ENCODE data around the gene MYBPHL.

The MYBPHL gene

DNA sequence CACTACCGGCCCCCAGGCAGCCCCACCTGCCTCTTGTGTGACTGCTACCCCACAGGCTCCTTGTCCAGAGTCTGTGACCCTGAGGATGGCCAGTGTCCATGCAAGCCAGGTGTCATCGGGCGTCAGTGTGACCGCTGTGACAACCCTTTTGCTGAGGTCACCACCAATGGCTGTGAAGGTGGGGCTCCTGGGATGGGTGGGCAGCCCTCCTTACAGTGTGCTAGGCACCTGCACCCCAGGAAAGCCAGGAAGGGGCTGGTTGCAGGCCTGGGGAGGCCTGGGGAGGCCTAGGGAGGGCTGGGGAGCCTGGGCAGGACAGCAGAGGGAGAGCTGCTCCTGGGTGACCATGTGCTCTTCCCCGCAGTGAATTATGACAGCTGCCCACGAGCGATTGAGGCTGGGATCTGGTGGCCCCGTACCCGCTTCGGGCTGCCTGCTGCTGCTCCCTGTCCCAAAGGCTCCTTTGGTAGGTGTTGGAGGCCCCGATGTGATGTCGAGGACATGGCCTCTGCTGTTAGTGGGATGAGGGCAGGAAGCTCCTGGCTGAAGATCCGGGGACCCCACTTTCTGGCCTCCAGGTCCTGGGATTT lies 41.0 kb downstream of the MYBPHL start:
- no peak for DNase-seq (ENCODE audit: low read depth in 2 of 2)

DNA sequence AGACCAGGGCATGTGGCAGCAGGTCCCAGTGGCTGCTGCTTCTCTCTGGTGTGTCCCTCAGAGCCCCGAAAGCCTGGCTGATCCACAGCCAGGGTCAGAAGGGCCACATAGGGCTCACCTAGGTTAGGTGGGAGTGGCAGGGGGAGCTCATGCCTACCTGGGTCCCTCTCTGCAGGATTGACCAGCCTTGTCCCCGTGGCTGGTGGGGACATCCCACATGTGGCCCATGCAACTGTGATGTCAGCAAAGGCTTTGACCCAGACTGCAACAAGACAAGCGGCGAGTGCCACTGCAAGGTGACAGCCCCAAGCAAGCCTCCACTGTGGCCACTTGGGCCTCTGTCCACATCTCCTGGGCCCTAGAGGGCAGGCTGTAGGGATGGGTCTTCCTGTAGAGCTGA lies 41.8 kb downstream of the MYBPHL start:
- DNase-seq (ENCODE audit: low read depth in 2 of 2): no peak

DNA sequence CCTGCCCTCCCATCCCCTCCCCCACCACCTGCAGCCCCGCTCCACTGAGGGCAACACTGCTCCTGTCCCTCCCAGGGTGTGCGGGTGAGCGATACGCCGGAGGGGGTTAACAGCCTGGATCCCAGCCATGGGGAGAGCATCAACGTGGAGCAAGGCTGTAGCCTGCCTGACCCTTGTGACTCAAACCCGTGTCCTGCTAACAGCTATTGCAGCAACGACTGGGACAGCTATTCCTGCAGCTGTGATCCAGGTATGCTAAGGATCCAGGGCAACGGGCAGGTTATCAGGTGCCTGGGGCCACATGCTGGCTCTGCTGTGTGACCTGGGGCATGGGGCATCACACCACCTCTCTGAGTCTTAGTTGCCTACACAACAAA lies 42.4 kb downstream of the MYBPHL start:
- no peak for DNase-seq (ENCODE audit: low read depth in 2 of 2)

DNA sequence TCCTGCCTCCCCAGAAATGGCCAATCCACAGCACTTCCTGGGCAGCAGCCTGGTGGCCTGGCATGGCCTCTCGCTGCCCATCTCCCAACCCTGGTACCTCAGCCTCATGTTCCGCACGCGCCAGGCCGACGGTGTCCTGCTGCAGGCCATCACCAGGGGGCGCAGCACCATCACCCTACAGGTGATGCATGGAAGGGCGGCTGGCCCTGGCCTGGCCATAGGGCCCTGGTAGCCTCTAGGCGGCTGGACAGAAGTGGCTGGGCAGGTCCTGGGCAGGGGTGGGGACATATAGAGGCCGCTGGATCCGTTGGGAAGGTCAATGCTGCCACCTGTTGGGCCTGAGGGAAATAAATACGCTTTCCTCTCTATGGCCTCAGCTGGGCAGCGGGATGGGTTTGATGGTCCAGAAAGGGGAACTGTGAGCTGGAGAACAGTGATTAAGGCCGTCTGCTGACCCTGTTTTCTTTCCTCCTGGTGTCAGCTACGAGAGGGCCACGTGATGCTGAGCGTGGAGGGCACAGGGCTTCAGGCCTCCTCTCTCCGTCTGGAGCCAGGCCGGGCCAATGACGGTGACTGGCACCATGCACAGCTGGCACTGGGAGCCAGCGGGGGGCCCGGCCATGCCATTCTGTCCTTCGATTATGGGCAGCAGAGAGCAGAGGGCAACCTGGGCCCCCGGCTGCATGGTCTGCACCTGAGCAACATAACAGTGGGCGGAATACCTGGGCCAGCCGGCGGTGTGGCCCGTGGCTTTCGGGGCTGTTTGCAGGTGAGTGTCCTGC lies 43.0 kb downstream of the MYBPHL start:
- no peak for DNase-seq (ENCODE audit: low read depth in 2 of 2)

DNA sequence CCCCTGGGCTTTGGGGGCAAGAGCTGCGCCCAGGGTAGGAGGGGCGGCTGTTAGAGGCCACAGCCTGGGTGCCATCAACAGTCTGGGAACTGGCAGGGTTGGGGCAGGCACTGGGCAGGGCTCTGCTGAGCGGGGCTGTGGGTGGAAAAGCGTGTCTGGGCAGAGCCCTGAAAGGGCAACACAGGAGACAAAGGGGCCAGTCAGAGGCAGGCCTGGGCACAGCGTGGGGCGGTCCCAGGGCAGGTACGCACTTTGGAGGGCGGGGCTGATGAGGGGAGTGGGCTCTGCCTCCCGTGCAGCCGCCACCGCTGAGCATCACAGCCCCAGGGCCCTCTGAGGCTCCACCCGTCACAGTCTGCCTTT lies 43.6 kb downstream of the MYBPHL start:
- no peak for DNase-seq (ENCODE audit: low read depth in 2 of 2)

DNA sequence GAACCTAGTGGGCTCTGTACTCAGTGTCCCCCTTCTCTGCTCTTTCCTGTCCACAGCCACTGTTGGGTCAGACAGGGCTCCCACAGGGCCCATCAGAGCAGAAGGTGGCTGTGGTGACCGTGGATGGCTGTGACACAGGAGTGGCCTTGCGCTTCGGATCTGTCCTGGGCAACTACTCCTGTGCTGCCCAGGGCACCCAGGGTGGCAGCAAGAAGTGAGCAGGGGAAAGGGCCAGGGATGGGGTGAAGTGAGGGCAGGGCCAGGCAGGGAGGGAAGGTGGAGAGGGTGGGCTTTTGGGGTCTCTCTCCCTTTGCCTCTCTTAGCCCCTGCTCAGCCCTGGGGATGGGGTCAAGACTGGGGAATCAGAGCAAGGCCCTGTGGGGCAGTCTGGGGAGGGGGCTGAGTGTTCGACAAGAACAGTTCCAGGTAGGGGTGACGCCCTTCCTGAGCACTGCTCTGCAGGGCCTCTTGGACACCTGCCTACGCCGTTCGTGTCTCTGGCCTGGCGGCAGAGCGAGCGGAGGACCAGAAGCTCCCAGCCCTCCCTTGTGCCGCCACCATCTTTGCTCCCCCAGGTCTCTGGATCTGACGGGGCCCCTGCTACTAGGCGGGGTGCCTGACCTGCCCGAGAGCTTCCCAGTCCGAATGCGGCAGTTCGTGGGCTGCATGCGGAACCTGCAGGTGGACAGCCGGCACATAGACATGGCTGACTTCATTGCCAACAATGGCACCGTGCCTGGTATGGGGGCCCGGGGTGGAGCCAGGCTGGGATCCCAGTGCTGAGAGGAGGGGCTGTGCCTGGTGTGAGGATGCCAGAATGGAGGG lies 44.4 kb downstream of the MYBPHL start:
- DNase-seq (ENCODE audit: low read depth in 2 of 2): no peak

DNA sequence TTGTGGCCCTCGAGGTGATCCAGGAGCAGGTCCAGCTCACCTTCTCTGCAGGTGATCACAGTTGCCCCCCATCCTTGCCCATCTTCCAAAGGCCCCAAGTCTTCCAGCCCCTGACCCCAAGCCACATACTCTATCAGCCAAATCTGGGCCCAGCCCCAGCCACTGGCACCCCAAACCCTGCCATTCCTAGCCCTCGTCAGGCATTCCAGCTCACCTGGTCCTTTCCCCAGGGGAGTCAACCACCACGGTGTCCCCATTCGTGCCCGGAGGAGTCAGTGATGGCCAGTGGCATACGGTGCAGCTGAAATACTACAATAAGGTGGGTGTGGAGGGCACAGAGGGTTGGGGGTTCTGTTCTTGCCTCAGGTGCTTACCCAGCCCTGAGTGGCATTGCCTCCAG lies 45.2 kb downstream of the MYBPHL start:
- no peak for DNase-seq (ENCODE audit: low read depth in 2 of 2)

DNA sequence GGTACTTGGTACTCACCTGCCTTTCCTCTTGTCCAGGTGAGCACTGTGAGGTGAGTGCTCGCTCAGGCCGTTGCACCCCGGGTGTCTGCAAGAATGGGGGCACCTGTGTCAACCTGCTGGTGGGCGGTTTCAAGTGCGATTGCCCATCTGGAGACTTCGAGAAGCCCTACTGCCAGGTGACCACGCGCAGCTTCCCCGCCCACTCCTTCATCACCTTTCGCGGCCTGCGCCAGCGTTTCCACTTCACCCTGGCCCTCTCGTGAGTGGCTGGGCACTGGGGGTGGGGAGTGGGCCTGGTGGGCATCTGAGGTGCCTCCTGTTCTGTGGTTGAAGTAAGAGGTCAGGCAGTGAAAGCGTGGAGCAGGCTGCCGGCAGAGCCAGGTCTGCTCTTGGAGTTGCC lies 45.8 kb downstream of the MYBPHL start:
- no peak for DNase-seq (ENCODE audit: low read depth in 2 of 2)

DNA sequence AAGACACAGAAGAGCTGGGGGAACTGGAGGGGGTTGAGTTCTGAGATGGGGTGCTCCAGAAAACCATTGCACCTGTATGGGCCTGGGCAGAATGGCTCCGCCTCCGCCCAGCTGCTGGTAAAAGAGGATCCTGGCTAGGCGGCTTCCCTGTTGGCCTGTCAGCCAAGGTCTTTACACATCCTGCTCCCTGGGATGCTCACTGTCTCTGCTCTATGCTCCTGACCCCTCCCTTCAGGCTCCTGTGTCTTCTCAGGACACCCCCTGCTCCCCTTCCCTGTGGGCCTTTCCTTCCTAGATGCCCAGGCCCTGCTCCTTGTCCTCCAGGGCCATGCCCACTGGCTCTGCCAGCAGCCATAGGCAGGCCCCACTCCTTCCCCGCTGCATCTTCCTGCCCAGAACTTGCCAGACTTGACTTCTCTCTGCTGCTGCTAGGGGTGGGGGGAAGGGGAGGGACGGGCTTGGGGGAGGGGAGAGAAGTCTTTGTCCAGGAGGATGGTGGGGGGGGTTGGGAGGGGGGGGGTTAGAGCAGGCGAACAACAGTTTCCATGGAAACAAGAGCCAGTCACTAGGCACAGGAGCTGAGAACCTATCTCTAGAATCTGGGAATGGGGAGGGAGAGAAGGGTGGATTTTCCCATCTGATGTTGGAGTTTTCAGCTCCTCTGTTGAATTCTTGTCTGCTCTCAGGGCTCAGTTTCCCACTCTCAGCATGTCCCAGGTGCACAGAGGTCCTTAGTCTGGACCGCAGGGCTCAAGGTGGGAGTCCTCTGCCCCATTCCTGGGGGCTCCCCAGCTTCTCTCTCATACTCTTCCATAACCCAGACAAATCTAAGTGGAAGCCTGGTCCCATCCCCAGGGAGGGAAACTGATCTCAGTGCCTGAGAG lies 46.9 kb downstream of the MYBPHL start:
- DNase-seq (ENCODE audit: low read depth in 2 of 2): no peak

DNA sequence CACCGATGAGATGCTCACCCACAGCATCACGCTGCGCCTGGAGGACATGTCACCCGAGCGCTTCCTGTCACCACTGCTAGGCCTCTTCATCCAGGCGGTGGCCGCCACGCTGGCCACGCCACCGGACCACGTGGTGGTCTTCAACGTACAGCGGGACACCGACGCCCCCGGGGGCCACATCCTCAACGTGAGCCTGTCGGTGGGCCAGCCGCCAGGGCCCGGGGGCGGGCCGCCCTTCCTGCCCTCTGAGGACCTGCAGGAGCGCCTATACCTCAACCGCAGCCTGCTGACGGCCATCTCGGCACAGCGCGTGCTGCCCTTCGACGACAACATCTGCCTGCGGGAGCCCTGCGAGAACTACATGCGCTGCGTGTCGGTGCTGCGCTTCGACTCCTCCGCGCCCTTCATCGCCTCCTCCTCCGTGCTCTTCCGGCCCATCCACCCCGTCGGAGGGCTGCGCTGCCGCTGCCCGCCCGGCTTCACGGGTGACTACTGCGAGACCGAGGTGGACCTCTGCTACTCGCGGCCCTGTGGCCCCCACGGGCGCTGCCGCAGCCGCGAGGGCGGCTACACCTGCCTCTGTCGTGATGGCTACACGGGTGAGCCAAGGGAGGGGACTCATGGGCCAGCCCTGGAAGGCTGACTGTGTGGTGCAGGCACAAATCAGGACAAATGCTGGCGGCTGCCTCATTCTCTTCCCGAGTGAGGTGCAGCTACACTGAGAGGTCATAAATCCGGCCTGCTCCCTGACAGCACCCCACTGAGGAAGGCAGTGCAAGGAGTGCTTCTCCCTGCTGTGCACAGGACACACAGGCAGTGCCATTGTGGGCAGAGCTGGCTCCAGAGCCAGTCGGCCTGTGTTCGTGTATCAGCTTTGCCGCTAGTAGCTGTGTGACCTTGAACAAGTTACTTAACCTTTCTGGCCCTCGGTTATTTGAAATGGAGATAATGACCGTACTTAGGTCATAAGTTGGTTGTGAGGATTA lies 48.0 kb downstream of the MYBPHL start:
- no peak for DNase-seq (ENCODE audit: low read depth in 2 of 2)

DNA sequence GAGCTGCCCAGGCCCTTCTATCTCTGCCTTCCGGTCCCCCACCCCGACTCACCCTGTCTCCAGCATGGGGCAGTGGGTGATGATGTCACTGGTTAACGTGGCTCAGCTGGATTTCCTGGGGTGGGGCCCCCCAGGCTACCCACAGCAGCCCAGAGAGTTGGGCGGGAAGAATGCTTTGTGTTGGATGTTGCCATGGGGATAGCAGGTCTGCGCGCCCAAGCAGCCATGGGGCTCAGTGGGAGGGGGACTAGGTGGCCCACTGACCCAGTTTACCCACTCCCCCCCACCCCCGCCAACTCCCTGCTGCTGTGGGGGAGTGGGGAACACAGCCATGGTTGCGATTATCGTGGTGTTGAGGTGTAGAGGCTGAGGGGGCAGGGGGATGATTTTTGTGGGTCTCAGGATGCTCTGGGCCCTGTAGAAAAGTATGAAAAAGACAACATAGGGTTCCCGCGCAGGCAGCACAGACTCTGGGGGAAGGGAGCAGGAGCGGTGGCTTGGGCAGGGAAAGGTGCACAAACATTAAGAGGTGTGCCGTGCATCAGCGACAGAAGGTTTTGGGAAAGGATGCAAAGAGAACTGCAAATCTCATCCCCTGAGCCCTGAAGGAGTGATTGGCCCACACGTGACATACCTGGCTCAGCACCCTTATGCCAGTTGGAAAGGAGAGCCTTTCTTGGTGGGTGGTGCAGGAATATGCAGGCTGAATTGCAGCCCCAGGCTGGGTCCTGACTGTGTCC lies 49.0 kb downstream of the MYBPHL start:
- DNase-seq (ENCODE audit: low read depth in 2 of 2): no peak

DNA sequence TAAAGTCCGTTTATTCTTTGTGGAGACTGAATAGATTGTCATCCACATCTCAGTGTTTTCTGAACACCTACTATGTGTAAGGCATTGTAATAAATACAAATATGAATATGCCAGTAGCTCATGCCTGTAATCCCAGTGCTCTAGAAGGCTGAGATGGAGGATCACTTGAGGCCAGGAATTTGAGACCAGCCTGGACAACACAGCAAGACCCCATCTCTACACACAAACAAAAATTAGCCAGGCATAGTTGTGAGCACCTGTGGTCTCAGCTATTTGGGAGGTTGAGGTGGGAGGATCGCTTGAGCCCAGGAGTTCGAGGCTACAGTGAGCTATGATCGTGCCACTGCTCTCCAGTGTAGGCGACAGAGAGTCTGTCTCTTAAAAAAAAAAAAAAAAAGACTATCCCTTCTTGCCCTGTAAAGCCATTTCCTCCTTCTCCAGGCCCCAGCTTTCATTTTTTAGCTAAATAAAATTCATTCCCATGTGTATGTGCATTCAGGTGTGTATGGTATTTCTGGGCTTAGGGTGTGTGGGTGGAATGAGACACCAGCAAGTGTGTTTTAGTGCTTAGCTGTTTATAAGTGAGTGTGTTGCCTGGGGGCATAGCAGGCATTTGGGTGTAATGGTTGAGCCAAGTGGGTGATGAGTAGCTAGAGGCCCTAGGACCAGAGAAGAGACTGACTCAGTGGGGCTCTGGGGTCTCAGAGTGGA lies 49.7 kb downstream of the MYBPHL start:
- DNase-seq (ENCODE audit: low read depth in 2 of 2): no peak

DNA sequence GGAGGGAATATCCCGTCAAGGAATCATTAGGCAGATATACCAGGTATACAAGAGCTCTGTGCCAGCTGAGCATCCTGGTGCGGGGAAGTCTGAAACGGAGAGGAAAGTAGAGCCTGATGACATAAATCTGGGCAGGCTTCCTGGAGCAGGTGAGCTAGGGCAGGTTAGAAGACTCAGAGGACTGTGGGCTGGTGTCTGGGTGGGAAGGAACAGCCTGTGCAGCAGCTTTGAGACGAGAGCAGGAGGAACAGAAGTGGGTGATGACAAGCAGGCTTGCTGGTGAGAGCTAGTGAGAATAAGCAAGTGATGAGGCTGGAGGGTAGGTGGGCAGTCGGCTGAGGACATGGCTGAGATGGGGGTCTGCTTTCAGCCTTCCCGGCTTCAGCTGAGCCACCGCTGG lies 50.7 kb downstream of the MYBPHL start:
- no peak for DNase-seq (ENCODE audit: low read depth in 2 of 2)

DNA sequence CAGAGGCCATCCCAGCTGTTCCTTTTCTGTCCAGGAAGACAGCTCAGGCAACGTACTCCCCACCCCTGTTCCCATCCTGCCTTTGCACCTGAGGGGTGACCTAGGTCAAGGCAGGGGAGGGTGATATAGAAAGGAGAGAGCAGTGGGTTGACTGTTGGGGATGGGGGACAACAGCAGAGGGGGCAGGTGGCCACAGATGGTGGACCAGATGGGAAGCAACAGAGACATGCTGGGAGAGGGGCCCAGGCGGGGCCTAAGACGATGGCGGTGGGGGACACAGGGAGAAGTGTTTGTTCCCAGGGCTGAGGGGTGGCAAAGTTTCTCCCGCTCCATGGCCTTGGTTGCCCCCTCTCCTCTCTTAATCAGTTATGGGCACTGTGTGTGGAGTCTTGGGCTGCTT lies 51.1 kb downstream of the MYBPHL start:
- no peak for DNase-seq (ENCODE audit: low read depth in 2 of 2)

DNA sequence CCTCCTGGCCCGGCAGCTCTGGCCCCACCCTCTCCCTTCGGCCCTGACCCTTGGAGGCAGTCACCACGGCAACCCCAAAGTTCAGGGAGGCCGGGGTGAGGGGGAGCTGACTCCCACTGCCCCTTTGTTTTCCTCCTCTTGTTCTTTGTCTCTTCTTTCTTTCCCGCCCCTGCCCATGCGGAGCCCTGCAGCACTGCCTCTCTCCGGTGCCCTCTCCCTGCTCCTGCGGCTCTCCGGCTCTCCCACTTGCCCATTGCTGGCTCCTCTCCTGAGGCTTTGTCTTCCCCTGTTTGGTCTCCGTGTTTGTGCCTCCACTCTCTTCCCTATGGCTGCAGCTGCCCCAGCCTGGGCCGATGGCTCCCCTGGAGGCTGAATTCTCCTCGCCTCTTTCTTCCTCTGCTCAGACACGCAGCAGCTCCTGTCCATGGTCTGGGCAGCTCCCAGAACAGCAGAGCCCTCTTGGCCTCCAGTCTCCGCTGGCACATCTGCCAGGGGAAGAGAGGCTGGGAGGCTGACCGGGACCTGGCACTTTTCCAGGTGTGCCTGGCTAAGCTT lies 51.6 kb downstream of the MYBPHL start:
- no peak for DNase-seq (ENCODE audit: low read depth in 2 of 2)

DNA sequence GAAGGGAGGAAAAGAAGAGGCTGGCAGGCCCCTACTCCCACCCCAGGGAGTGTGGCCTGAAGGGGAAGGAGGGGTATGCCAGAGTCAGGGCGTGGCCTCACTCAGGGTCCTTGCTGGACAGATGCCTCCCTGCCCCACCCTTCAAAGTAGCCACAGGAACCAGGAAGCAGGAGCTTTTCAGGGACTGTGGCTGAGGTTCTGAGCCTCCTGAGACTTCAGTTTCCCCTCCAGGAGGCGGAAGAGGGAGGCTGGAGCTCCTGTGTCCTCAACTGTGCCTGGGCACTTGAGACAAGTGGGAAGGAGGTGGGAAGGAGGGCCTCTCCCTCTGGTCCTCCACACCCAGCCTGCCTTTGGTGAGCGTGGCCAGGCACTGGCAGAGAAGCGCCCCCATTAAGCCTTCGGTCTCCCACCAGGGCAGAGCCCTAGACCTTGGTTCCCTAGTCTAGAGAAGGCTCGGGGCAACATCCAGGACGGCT lies 52.2 kb downstream of the MYBPHL start:
- no peak for DNase-seq (ENCODE audit: low read depth in 2 of 2)

DNA sequence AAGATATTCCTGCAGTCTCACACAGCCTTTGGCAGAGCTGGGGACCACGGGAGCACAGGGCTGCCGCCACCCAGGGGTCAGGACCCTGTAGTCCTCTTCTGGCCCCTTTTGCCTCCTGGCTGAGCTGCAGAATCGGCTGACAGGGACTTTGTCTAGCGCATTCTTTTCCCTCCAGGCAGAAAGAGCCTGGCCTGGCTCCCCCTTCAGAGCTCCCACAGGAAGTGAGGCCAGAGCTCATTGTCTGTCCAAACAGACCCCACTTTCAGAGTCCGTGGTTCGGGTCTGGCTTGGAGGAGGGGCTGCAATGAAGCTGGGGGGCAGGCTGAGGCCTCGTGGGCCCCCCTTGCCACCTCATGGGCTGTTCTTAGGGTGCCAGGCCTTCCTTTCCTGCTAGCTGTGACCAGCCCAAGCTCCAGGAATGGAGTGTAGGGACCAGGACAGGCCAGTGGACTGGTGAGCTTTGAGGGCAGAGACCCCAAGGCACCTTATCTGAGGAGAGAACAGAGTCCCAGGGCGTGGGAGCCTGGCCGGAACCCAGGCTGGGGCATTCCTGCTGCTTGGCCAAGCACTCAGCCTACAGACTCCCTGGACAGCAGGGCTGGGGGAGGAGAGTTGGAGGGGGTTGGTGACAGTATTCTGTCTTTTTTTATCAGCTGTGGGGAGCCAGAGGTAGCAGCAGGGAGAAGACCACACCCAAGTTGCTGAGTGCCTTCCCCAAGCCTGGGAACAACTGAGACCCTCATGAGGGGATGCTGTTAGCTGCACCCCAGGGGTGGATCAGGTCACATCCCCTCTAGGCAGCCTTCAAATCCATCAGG lies 52.8 kb downstream of the MYBPHL start:
- no peak for DNase-seq (ENCODE audit: low read depth in 2 of 2)

Data from fibroblast of skin of left quadriceps (primary cell).